HG02981 (cell line): ENCODE results near the gene DUSP7.

Experiments
- ATAC-seq: cut with Tn5 transposase; IDR thresholded peaks from one replicate; pipeline ENCODE4 v1.9.1; 2021; ENCODE audit warnings: mild to moderate bottlenecking, moderate library complexity; ENCODE audit not compliant: unreplicated experiment

The DUSP7 gene

DNA sequence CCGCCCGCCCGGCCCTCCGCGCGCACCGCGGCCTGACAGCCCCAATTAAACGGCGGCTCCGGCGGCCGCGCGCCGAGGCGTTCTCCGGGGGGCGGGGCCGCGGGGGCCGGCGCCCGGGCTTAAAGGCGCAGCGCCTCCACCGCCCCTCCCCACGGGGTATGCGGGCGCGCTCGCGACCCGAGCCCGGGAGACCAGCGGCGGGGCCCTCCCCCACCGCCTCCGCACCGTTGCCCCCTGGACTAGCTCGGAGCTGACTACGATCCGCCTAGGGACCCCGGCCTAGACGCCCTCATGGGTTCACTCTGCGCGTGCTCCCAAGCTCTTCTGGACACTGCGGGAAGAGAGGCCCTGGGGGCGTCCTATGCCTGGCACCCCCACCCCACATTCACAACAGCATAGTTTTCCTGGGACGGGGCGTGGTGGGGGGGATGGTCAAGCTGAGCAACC, at the start of gene DUSP7:
DUSP7 (minus strand) TSS at position 51 of the 447 bp plus-strand sequence. CDS start 205 bp downstream, outside the sequence.
- ATAC-seq: peak; percentile 28

DNA sequence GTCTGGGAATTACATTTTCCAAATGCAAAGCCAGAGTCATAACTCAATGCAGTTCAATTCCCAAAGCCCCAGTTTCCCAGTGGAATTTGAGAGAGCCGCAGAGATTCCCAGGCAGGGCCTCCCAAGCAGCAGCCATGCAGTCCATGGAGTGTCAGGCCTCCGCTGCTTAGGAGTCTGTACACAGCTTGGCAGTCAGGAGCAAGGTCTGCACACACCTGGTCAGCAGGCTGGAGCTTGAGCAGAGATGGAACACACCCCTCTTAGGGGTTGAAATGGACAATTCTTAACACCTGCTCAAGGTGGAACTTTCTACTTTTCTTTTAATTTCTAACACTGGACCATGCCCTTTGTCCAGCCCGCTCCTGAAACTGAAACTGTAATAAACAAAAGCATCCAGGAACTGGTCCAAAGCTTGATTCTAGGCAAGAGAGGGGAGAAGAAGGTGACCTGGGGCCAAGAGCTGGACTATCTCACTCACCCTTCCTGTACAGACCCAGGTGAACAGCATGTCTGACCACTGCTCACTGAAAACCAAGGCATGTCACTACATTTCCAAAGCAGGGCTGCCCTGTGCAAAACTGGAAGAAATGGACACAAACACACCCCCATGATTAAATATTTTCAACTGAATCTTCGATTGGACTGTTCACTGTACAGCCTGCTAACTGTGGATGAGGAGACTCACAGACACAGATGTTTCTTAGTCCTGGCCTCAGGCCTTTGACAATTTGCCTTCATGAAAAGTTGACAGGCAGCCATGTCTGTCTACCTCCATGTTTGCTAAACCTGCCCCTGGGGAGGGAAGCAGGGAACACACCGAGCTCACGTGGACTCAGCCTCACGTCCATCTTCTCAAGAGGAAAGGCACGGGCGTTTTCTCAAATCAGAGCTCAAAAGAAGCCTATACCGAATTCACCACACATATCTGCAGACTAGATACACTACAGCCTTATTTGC, 48.6 kb upstream of the DUSP7 start:
- ATAC-seq: no peak

DNA sequence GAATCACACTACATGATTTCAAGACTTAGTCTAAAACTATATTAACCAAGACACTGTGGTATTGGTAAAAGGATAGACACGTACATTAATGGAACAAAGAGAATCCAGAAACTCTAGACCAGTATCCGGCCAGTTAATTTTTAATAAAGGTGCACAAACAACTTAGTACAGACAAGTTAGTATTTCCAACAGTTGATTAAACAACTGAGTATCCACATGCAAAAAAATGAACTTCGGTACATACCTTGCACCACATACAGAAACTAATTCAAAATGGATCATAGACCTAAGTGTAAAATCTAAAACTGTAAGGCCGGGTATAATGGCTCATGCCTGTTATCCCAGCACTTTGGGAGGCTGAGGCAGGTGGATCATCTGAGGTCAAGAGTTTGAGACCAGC, 46.6 kb upstream of the DUSP7 start:
- ATAC-seq: no peak

DNA sequence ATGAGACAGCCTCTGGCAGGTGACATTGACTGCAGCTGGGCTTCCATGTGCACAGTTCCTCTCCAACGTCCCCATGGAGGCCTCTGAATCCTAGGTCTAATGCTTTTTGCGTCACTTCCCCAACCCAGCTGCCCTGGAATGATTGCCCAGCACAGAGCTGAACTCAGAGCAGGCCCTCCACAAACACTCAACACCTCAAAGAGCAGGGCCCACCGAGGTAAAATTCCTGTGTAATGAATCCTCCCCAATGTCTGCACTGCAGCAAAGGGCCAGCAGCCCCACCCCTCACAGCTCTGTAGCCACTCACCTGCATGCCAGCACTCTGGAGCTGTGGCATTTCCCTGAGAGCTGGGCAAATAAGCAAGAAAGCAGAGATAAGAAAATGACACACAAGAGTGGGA, 42.6 kb upstream of the DUSP7 start:
- no peak for ATAC-seq

DNA sequence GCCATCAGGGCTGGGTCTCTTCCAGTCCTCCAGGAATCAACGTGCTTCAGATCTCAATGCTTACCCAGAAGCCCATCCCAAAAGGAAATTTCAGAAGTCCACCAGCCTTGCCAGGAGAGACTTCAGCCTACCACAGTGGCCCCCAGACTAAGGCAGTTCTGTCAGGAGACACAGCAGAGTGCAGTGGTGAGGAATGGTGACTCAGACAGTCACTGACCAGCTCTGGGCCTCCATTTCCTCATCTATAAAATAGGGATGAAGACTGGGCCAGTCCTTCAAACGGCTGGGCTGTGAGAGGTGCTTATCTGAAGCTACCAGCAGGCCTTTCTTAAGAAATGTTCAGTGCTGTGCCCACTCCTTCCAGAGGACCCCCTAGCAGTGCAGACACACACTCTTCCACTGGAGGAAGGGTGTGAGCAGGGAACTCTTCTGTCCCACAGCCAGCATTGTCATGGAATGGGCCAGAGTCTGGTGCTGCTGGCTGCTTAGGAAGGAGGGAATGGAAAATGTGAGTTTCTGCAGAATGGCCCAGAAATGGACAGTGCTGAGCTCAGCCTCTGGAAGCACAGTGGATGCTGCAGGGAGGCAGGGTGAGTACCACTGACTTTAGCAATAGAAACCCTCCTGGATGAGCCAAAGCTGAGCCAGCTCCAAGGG, 41.6 kb upstream of the DUSP7 start:
- no peak for ATAC-seq

- ATAC-seq: no peak
Measured at GRCh38 chr3:52095990-52096775, 39.8 kb upstream of the DUSP7 start.

DNA sequence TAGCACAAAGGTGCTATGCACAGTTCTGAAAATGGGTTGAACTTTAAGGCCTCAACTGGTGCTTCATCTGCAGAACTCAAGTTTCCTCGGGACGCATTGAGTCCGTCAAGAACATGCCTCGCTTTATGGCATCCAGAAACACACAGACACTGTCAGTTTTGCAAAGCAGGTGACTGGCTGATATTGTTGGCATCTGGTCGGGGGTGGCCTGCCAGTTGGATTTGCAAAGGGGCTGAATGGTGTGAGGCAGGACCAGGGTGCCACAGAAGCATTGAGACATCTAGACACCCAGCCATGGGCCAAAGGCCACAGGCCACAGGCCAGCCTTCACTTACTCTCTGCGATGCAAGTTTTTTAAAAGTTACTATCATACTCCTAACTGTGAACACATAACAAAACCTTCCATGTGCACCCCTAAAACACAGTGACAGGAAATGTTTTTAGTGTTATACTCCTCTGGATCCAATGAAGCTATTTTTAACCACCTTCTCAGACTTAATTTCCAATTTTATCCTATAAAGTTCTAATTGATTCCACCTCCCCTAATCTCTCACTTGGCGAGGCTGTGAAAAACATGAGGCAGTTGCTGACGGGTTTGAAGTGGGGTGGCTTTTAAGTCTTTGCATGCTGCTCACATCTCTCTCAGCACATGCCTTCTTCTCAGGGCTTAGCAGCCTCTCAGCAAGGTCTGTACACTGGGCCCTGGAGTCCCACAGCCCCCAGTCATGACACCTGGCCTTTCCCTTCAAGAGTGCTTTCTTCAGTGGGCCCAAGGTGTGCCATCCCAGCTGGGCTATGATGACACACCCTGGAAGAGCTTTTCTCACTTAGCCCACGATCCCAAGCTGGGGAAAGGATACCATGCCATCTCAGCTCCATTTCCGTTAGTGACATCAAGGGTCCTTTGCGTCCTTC, 38.5 kb upstream of the DUSP7 start:
- ATAC-seq: no peak

DNA sequence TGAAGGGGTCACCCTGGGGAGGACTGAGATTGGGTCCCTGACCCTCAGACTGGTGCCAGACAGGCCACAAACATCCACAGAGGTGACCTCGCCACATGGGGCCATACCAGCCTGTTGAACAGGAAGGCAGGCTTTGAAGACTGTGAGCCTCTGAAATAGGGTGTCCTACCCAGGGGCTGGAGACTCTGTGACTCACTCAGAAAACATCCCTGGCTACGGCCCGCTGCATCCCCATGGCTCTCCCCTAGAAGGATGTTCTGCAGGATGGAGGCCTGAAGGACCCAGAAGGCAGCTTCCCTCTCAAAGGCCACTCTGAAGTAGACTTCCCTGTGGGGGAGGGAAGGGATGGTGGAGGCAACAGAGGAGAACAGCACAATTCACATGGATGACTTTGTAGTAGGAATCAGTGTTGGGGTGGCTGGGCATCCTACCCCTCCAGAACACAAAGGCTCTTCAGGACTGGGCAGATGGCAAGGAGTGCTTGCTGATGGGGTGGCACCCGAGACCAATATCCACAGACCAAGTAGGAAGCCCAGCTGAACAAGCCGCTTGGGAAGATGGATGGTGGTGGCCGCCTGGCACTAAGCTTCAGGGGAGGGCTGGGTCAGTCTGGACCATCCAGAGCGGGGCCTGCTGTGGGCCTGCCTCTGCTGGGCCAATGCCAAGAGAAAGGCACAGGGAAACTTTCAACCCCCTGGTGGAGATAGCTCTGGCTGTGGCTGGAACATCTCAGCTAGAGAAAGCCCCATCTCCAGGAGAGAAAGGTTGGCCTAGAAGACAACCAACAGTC, 37.6 kb upstream of the DUSP7 start:
- ATAC-seq: no peak

GRCh38 chr3:52092891-52093290, 36.5 kb upstream of the DUSP7 start:
- ATAC-seq: no peak

- ATAC-seq: no peak
Measured at GRCh38 chr3:52092271-52092660, 35.9 kb upstream of the DUSP7 start.

- no peak for ATAC-seq
Measured at GRCh38 chr3:52091586-52092270, 35.4 kb upstream of the DUSP7 start.

- ATAC-seq: no peak
Measured at GRCh38 chr3:52090933-52091468, 34.6 kb upstream of the DUSP7 start.

DNA sequence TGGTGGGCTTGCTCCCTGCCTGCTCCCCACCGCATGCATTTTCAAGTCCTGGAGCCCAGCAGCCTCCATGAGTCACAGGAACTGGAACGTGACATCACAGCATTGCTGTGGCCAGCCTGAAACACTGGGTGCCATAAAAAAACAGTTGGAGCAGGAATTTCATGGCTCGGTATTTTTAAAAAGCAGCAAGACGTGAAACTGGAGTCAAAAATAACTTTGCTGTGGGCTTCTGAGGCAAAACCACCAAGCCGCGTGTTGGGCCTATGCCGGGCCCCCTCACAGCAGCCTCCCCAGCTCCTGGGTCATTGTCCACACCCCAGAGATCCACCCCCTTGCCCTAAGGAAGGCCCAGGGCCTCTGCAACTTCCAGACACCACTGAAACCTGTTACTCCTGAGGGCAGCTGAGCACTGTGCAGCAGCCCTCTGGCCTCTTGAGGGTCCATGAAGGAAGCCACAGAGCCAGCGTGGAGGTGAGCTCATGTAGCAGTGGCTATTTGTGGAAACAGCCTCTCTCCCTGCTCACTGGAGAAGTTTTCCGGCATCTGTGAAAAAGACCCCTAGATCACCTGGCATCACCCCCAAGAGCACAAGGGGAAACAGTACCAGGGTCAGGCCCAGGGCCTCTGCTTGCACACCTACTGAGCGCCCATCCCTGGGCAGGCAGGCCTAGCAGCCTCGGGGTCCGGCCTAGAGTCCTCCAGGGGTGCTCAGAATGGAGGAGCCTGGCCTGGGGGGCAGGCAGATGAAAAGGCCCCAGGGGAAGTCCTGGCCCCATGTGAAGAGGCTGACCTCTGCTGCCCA, 34.0 kb upstream of the DUSP7 start:
- no peak for ATAC-seq

GRCh38 chr3:52089691-52090090, 33.3 kb upstream of the DUSP7 start:
- no peak for ATAC-seq

- no peak for ATAC-seq
Measured at GRCh38 chr3:52088445-52089367, 32.3 kb upstream of the DUSP7 start.

GRCh38 chr3:52087731-52088130, 31.4 kb upstream of the DUSP7 start:
- ATAC-seq: no peak
